GM12892 (cell line): ENCODE results near the gene NFKBIB.
A peak's percentile ranks its signal among the peaks of the same experiment; 100 is the strongest.

Experiments
- DNase-seq: peaks from one replicate; pipeline ENCODE4 v3.0.0; 2011; ENCODE audit not compliant: insufficient read length
- FAIRE-seq: peaks from 2 replicates; lab custom pipeline; 2011; peaks lifted over from hg19 to GRCh38; lab: Jason Lieb, UNC
- POLR2A ChIP-seq: IDR thresholded peaks from 2 replicates; pipeline ENCODE4 v1.6.1; 2011; ENCODE audit warnings: low read depth, low read length, control low read depth
- POLR2AphosphoS5 ChIP-seq: IDR thresholded peaks from 2 replicates; pipeline ENCODE4 v1.6.1; 2011; ENCODE audit warnings: low read depth, low read length, control low read depth
- TAF1 ChIP-seq: IDR thresholded peaks from 2 replicates; pipeline ENCODE4 v1.6.1; 2011; ENCODE audit warnings: low read depth, mild to moderate bottlenecking, control low read depth, low read length, borderline replicate concordance

Gene NFKBIB

DNA sequence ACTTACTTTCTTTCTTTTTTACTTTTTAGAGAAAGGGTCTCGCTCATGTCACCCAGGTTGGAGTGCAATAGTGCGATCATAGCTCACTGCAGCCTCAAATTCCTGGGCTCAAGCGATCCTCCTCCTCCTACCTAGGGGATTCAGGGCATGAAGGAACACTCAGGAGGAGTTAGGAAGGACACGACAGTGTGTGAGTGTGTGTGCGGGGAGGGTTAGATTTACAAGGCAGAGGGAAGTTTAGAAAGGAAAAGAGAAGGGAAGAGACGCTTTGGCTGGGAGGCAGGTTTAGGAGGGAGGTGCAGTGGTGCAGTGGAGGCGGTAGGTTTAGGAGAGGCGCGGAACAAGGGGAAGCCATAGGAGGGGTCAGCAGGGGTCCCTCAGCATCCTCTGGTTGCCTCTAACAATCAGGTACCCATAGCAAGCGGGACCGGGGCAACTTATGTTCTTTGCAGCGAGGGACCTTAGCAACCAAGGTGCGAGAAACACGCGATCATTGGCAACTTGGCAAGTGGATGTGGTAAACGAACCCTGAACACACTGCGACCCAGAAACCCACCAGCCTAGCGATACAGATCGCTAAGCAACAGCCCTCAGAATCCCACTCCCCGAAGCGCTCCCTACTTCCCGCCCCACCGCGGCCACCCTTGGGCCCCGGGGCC lies 852 bp upstream of the NFKBIB start:
- peak; percentile 69 for FAIRE-seq
- DNase-seq: no peak
- TF ChIP-seq POLR2A (no peak), POLR2AphosphoS5 (no peak), TAF1 (no peak)

- no peak for DNase-seq
- TF ChIP-seq TAF1 (no peak), POLR2AphosphoS5 (no peak), POLR2A (no peak)
- FAIRE-seq: no peak
Measured at GRCh38 chr19:38900202-38900629, 447 bp downstream of the NFKBIB start.

GRCh38 chr19:38900743-38901190 lies 998 bp downstream of the NFKBIB start:
- FAIRE-seq (no peak), DNase-seq (no peak)
- TF ChIP-seq POLR2AphosphoS5 (no peak), POLR2A (no peak), TAF1 (no peak)

DNA sequence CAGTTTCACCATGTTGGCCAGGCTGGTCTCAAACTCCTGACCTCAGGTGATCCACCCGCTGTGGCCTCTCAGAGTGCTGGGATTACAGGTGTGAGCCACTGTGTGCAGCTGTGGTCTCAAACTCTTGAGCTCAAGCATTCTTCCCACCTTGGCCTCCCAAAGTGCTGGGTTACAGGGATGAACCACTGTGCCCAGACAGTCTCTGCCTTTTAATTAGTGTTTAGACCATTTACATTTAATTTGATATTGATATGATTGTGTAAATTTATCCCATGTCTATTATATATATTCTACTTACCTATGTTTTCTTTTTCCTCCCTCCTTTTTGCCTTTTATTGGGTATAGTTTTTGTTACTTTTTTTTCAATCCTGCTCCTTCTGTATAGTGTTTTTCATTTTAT lies 1.9 kb downstream of the NFKBIB start:
- no peak for DNase-seq
- TF ChIP-seq POLR2A (no peak), TAF1 (no peak), POLR2AphosphoS5 (no peak)
- no peak for FAIRE-seq

DNA sequence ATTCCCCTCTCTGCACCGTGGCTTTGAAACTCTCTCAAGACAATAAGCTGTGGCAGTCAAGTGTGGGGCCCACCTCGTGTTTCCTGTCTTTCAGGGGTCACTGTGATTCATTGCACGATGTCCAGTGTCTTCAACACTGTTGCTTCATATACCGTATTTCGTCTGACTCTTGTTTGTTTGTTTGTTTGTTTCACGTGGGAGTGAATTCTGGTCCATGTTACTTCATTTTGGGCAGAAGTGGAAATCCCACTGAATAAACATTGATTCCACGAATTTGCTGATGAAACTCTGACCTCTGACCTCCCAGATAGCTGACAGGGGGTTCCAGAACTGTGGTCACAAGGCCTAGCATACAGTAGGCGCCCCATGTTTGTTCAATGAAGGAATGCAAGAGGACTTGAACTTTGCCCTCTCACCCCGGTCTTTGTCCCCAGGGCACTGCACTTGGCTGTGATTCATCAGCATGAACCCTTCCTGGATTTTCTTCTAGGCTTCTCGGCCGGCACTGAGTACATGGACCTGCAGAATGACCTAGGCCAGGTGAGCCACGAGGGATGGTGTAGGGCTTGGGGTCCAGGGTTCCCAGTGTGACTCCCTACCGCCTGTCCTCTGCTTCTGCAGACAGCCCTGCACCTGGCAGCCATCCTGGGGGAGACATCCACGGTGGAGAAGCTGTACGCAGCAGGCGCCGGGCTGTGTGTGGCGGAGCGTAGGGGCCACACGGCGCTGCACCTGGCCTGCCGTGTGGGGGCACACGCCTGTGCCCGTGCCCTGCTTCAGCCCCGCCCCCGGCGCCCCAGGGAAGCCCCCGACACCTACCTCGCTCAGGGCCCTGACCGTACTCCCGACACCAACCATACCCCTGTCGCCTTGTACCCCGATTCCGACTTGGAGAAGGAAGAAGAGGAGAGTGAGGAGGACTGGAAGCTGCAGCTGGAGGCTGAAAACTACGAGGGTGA lies 5.1 kb downstream of the NFKBIB start:
- TF ChIP-seq POLR2AphosphoS5 (no peak), TAF1 (no peak), POLR2A (no peak)
- DNase-seq (no peak), FAIRE-seq (no peak)

- DNase-seq (no peak), FAIRE-seq (no peak)
- TF ChIP-seq POLR2AphosphoS5 (no peak), POLR2A (no peak)
Measured at GRCh38 chr19:38905620-38906019, 5.9 kb downstream of the NFKBIB start.

DNA sequence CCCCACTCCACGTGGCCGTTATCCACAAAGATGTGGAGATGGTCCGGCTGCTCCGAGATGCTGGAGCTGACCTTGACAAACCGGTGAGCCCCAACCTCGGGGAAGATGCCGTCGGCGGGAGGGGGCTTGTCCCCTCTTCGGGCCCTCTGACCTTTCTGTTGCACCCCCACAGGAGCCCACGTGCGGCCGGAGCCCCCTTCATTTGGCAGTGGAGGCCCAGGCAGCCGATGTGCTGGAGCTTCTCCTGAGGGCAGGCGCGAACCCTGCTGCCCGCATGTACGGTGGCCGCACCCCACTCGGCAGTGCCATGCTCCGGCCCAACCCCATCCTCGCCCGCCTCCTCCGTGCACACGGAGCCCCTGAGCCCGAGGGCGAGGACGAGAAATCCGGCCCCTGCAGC lies 7.5 kb downstream of the NFKBIB start:
- no peak for TF ChIP-seq POLR2A
- no peak for TF ChIP-seq TAF1
- DNase-seq (no peak), FAIRE-seq (no peak)

DNA sequence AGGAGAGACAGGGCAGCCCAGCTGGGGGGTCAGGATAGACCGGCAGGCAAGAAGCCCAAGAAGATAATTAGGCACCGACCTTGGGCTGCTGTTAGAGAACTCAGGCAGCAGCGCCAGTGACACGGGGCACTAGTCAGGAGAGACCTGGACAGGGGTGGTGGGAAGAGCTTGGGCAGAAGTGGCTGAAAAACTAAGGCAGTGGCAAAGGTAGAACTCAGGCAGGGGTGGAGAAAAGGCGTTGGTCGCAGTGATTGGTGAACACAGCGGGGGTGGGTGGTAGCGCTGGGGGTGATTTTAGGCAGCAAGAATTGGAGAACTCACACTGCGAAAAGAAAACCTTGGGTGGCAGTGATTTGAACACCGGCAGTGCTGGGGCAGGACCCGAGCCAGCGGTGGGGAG lies 7.9 kb downstream of the NFKBIB start:
- TF ChIP-seq TAF1 (no peak), POLR2A (no peak), POLR2AphosphoS5 (no peak)
- no peak for DNase-seq
- FAIRE-seq: no peak

GRCh38 chr19:38908911-38909310 lies 9.1 kb downstream of the NFKBIB start:
- no peak for TF ChIP-seq POLR2AphosphoS5
- no peak for TF ChIP-seq TAF1
- TF ChIP-seq POLR2A: no peak
- DNase-seq (no peak), FAIRE-seq (no peak)

- FAIRE-seq: no peak
- DNase-seq: no peak
- TF ChIP-seq POLR2AphosphoS5: no peak
- no peak for TF ChIP-seq TAF1
- no peak for TF ChIP-seq POLR2A
Measured at GRCh38 chr19:38910488-38910887, 10.7 kb downstream of the NFKBIB start.

- DNase-seq (no peak), FAIRE-seq (no peak)
- TF ChIP-seq TAF1 (no peak), POLR2A (no peak), POLR2AphosphoS5 (no peak)
Measured at GRCh38 chr19:38911388-38912001, 11.7 kb downstream of the NFKBIB start.
